KMS-11 (cell line): Measurements from ENCODE around the gene STX10.

Experiments
- H2AFZ ChIP-seq: fragments of 200-600 bp; sonication (generic); 2 replicates; pipeline ENCODE4 v1.6.1; 2016; ENCODE audit warnings: antibody characterized with exemption, mixed run types, low read depth
- H3K27ac ChIP-seq: fragments of 200-600 bp; sonication (generic); 2 replicates; pipeline ENCODE4 v1.6.1; 2016; ENCODE audit warnings: mild to moderate bottlenecking, mixed run types
- H3K27me3 ChIP-seq: fragments of 200-600 bp; sonication (generic); 2 replicates; pipeline ENCODE4 v1.6.1; 2017; ENCODE audit warnings: mild to moderate bottlenecking, low read depth, mixed run types, moderate library complexity; ENCODE audit not compliant: insufficient read depth
- H3K36me3 ChIP-seq: fragments of 200-600 bp; sonication (generic); 2 replicates; pipeline ENCODE4 v1.6.1; 2017; ENCODE audit warnings: mild to moderate bottlenecking, mixed run types; ENCODE audit not compliant: insufficient read depth
- H3K4me1 ChIP-seq: fragments of 200-600 bp; sonication (generic); 2 replicates; pipeline ENCODE4 v1.6.1; 2016; ENCODE audit warnings: mild to moderate bottlenecking, low read depth, mixed run types; ENCODE audit not compliant: poor library complexity, severe bottlenecking
- H3K4me2 ChIP-seq: fragments of 200-600 bp; sonication (generic); 2 replicates; pipeline ENCODE4 v1.7.0; 2016; ENCODE audit warnings: mild to moderate bottlenecking, mixed run types
- H3K4me3 ChIP-seq: fragments of 200-600 bp; sonication (generic); IDR thresholded peaks from 2 replicates; pipeline ENCODE4 v1.6.1; 2017; ENCODE audit warnings: low read depth, low read length, mixed read lengths; ENCODE audit not compliant: insufficient read depth
- H3K79me2 ChIP-seq: fragments of 200-600 bp; sonication (generic); 2 replicates; pipeline ENCODE4 v1.6.1; 2016; ENCODE audit warnings: low read depth, mixed run types; ENCODE audit not compliant: insufficient read depth
- H3K9ac ChIP-seq: fragments of 200-600 bp; sonication (generic); 2 replicates; pipeline ENCODE4 v1.6.1; 2016; ENCODE audit warnings: mild to moderate bottlenecking, mixed run types
- H4K20me1 ChIP-seq: fragments of 200-600 bp; sonication (generic); 2 replicates; pipeline ENCODE4 v1.6.1; 2016; ENCODE audit warnings: mild to moderate bottlenecking, mixed run types; ENCODE audit not compliant: insufficient read depth
- CTCF ChIP-seq: fragments of 200-600 bp; sonication (generic); conservative IDR thresholded peaks from 2 replicates; pipeline ENCODE4 v1.6.1; 2017; ENCODE audit warnings: low read depth, mild to moderate bottlenecking, antibody characterized with exemption, low read length, moderate library complexity, mixed read lengths

Gene STX10

GRCh38 chr19:13122980-13123957, 26.9 kb downstream of the STX10 start:
- Histone ChIP-seq H3K36me3 (no peaks in the 10 kb centered on the region; the same call in 1 of the 2 replicates), H3K4me3 (no peak overlapping the region), H3K27me3 (no peaks in the 10 kb centered on the region), H3K4me1 (peaks cover 7% of the 10 kb centered on the region), H3K9ac (no peak overlapping the region), H4K20me1 (peaks cover 4% of the 10 kb centered on the region; the same call in 1 of the 2 replicates), H3K4me2 (no peak overlapping the region), H3K27ac (no peak overlapping the region), H3K79me2 (peaks cover 85% of the 10 kb centered on the region), H2AFZ (no peak overlapping the region)
- TF ChIP-seq CTCF, result no peak

- Histone ChIP-seq H3K27me3 (no peaks in the 10 kb centered on the region), H3K79me2 (peaks cover 78% of the 10 kb centered on the region), H3K9ac (no peak overlapping the region), H3K36me3 (no peaks in the 10 kb centered on the region; the same call in 1 of the 2 replicates), H3K4me2 (no peak overlapping the region), H2AFZ (no peak overlapping the region), H3K27ac (no peak overlapping the region), H3K4me1 (peaks cover 7% of the 10 kb centered on the region), H3K4me3 (no peak overlapping the region), H4K20me1 (peaks cover 4% of the 10 kb centered on the region; the same call in 1 of the 2 replicates)
- no peak for TF ChIP-seq CTCF
Observed at GRCh38 chr19:13122275-13122878, 27.8 kb downstream of the STX10 start.

DNA sequence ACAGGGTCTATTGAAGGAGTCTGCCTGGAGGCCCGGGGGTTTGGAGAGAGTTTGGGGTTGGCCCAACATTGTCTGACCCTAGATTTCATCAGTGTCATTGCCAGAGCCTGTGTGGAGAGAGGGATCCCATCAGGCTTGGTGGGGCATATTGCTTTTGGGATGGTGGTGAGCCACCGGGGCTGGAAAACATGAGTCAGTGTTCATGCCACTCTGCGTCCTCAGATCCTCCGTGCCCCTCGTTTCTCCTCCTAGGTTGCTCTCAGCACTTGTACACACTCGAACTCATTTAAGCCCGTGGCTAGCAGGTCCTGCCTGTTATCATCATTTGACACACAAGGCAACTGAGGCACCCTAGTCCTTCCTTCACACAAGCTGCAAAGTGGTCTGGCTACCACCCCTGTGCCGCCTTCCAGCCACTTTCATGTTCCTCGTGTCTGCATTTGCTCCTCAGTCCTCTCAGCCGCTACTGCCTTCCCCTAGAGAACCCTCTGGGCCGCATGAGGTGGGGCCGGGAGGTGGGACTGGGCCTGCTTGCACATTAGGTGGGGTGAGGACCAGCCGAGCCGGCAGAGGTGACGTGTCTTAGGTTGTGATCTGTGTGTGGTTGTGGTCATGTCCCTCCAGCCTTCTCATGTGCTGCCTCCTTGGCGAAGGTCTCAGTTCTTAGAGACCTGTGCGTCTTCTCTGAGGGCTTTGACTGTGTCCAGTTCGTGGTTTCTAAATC, 28.5 kb downstream of the STX10 start:
- no peak overlapping the region for H3K9ac ChIP-seq
- H3K36me3 ChIP-seq, result no peaks in the 10 kb centered on the region; the same call in 1 of the 2 replicates

More for the DNA sequence above, 28.5 kb downstream of the STX10 start:
- TF ChIP-seq CTCF, result no peak
- Histone ChIP-seq H3K4me1 (peaks cover 7% of the 10 kb centered on the region), H3K4me2 (no peak overlapping the region), H2AFZ (no peak overlapping the region), H3K27ac (no peak overlapping the region), H4K20me1 (peaks cover 4% of the 10 kb centered on the region; the same call in 1 of the 2 replicates), H3K4me3 (no peak overlapping the region), H3K79me2 (peaks cover 81% of the 10 kb centered on the region), H3K27me3 (no peaks in the 10 kb centered on the region)
